ENCODE results near the gene KCNA2.

DNA sequence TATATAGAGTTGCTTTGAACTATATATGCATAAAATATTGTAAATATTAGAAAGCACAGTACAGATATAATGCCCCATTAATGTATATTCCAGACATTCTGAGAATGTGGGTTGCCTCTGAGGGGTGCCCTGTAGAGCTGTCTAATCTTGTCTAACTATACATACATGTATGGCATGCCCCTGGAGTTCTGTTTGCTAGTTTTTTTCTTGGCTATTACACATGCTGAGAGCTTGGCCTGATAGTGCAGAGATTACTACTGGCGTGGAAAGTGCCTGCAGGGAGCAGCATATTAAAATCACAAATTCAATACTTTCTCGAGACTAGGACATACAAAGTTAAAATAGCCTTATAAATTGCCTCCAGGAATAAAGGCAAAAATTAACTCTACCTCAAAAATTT, 44.5 kb upstream of the KCNA2 start:
- no peak for TF ChIP-seq POLR2A (IDR thresholded peaks at IDR 0.05; ENCODE audit: low read length)
- TF ChIP-seq GATA1 (IDR thresholded peaks at IDR 0.05; ENCODE audit: low read depth, low read length), result no peak

Data from erythroblast (primary cell).